ENCODE results near the gene ADGRL3.
"Not testable (repeated sequence)": the region's sequence is repeated elsewhere in the genome, so short reads cannot be mapped to it uniquely, and the experiment has no call there.

ADGRL3 gene

GRCh38 chr4:61207156-61207555 lies 7.0 kb downstream of the ADGRL3 start:
- DNase-seq: not testable (repeated sequence)

GRCh38 chr4:61210186-61210939 lies 10.2 kb downstream of the ADGRL3 start:
- no peak for DNase-seq

GRCh38 chr4:61211781-61212180 lies 11.7 kb downstream of the ADGRL3 start:
- no peak for DNase-seq

GRCh38 chr4:61212788-61213187 lies 12.7 kb downstream of the ADGRL3 start:
- no peak for DNase-seq

GRCh38 chr4:61214680-61215079 lies 14.6 kb downstream of the ADGRL3 start:
- no peak for DNase-seq

GRCh38 chr4:61217222-61217621 lies 17.1 kb downstream of the ADGRL3 start:
- no peak for DNase-seq

GRCh38 chr4:61220556-61220955 lies 20.4 kb downstream of the ADGRL3 start:
- no peak for DNase-seq

GRCh38 chr4:61223385-61223784 lies 23.3 kb downstream of the ADGRL3 start:
- DNase-seq: no peak

- DNase-seq: no peak
Observed at GRCh38 chr4:61224573-61224972, 24.4 kb downstream of the ADGRL3 start.

- no peak for DNase-seq
Observed at GRCh38 chr4:61225656-61226055, 25.5 kb downstream of the ADGRL3 start.

- DNase-seq: no peak
Observed at GRCh38 chr4:61231421-61231820, 31.3 kb downstream of the ADGRL3 start.

GRCh38 chr4:61239250-61239649 lies 39.1 kb downstream of the ADGRL3 start:
- no peak for DNase-seq

GRCh38 chr4:61243962-61244361 lies 43.8 kb downstream of the ADGRL3 start:
- DNase-seq: no peak

- no peak for DNase-seq
Observed at GRCh38 chr4:61245069-61245714, 45.1 kb downstream of the ADGRL3 start.

GRCh38 chr4:61246034-61246433 lies 45.9 kb downstream of the ADGRL3 start:
- DNase-seq: peak; percentile 53

GRCh38 chr4:61248705-61249104 lies 48.6 kb downstream of the ADGRL3 start:
- DNase-seq: no peak

GRCh38 chr4:61251129-61251528 lies 51.0 kb downstream of the ADGRL3 start:
- DNase-seq: no peak

GRCh38 chr4:61254406-61254805 lies 54.3 kb downstream of the ADGRL3 start:
- no peak for DNase-seq

- DNase-seq: no peak
Observed at GRCh38 chr4:61273233-61273632, 73.1 kb downstream of the ADGRL3 start.

GRCh38 chr4:61274286-61274685 lies 74.2 kb downstream of the ADGRL3 start:
- no peak for DNase-seq

GRCh38 chr4:61275241-61275640 lies 75.1 kb downstream of the ADGRL3 start:
- no peak for DNase-seq

- no peak for DNase-seq
Observed at GRCh38 chr4:61276029-61276428, 75.9 kb downstream of the ADGRL3 start.

- DNase-seq: no peak
Observed at GRCh38 chr4:61277785-61278760, 77.9 kb downstream of the ADGRL3 start.
